ENCODE measurements around the gene TPSAB1. TPM values are rescaled to one million over a fixed set of nuclear protein-coding genes. Genes with fewer than 3 reads are reported as not detected.

TPSAB1 gene
- total and polyA plus RNA-seq, 10 of the 15 experiments (the other 5 are each of a cell fraction or from before 2014, with no cell fraction given): 0.06 TPM; not detected in 9

- CTCF ChIA-PET: no interaction called here
- Histone ChIP-seq H3K9me3 (replicated peaks; ENCODE audit: control insufficient read depth, insufficient read depth, low read length) (no peaks in the 10 kb centered on the region; the same call in 2 of the 3 replicates), H3K36me3 (ENCODE audit: control insufficient read depth in 2 of 2, insufficient read depth in 2 of 2, low read length in 1 of 2) (no peaks in the 10 kb centered on the region), H3K27me3 (replicated peaks in 1 of 2; ENCODE audit: control insufficient read depth in 2 of 2, insufficient read depth in 2 of 2, low read length in 1 of 2) (no peaks in the 10 kb centered on the region), H4K20me1 (ENCODE audit: control insufficient read depth, insufficient read depth) (no peaks in the 10 kb centered on the region), H3K27ac (ENCODE audit: control insufficient read depth, insufficient read depth) (no peak overlapping the region), H3K9ac (ENCODE audit: control insufficient read depth, insufficient read depth, low read length) (no peak overlapping the region), H3K4me2 (ENCODE audit: control insufficient read depth, insufficient read depth) (no peak overlapping the region), H3K4me3 (no peak overlapping the region), H3K79me2 (ENCODE audit: control insufficient read depth, insufficient read depth, low read length) (no peaks in the 10 kb centered on the region), H3K4me1 (ENCODE audit: control insufficient read depth, insufficient read depth, low read length) (no peaks in the 10 kb centered on the region), H2AFZ (ENCODE audit: control insufficient read depth, low read depth, low read length) (no peak overlapping the region)
- RAD21 ChIA-PET (ENCODE audit: unreplicated experiment): no interaction called here
- SMC1A ChIA-PET (ENCODE audit: uncharacterized antibody, unreplicated experiment): no interaction called here
- no peak for FAIRE-seq
- intact Hi-C loops (cut with micrococcal nuclease; ENCODE audit: unreplicated experiment): no loop called here
- in situ Hi-C loops (cut with MboI): no loop called here
- no TSS peak for BruUV-seq (replicated peaks)
- POLR2A ChIA-PET: no interaction called here
- DNase-seq (ENCODE audit: low read depth, low spot score): no peak
- TF ChIP-seq JUND (IDR thresholded peaks at IDR 0.05; ENCODE audit: low read depth, low read length): no peak
- no peak for TF ChIP-seq CUX1 (IDR thresholded peaks at IDR 0.05; ENCODE audit: insufficient replicate concordance, low read depth, low read length)
- TF ChIP-seq MYC (IDR thresholded peaks at IDR 0.05; ENCODE audit: insufficient read depth, insufficient read length, insufficient replicate concordance, low read length, severe bottlenecking): no peak
- no peak for TF ChIP-seq SUZ12 (IDR thresholded peaks at IDR 0.05; ENCODE audit: unreplicated experiment)
- no peak for TF ChIP-seq STAT3 (IDR thresholded peaks at IDR 0.05; ENCODE audit: low read depth, low read length)
- no peak for TF ChIP-seq SPI1 (IDR thresholded peaks at IDR 0.05; ENCODE audit: borderline replicate concordance, insufficient read depth, low read depth, low read length)
- TF ChIP-seq ATF3 (IDR thresholded peaks at IDR 0.05; ENCODE audit: borderline replicate concordance, extremely low read depth, low read depth, low read length): no peak
- TF ChIP-seq RELB (IDR thresholded peaks at IDR 0.05; ENCODE audit: low read depth): no peak
- ATAC-seq: no peak
- WGBS (ENCODE audit: insufficient coverage, insufficient replicate concordance, low lambda C conversion rate, missing lambda C conversion rate): 44% methylated on average over 11 of the region's 11 CpGs
These were observed 44.0 kb upstream of the TPSAB1 start for GRCh38 chr16:1196494-1196893.

All from GM12878 (cell line).